ENCODE data around the gene HK1. TPM values are rescaled to one million over a fixed set of nuclear protein-coding genes. Genes with fewer than 3 reads are reported as not detected.

HK1 gene
- total RNA-seq, 2 donors from 2014 or later = 73.3 to 83.3 TPM

DNA sequence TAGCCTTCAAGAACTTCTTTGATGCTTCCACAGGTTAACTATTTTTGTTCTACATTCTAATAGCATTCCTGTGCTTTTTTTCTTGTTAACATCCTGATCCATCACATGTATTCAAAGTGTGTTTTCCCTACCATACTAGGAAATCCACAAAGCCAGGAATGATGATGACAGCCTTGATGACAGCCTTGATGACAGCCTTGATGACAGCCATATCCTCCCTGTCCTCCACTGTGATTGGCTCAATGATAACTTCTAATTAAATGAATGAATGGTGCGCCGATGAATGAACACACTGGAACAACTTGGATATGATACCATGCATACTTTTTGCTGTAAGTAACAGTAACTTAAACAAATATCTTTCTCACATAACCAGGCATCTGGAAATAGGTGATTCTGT, 146.7 kb downstream of the HK1 start:
- intact Hi-C loops (cut with DNase I) = no loop called here
- TF ChIP-seq, protein P1, sequence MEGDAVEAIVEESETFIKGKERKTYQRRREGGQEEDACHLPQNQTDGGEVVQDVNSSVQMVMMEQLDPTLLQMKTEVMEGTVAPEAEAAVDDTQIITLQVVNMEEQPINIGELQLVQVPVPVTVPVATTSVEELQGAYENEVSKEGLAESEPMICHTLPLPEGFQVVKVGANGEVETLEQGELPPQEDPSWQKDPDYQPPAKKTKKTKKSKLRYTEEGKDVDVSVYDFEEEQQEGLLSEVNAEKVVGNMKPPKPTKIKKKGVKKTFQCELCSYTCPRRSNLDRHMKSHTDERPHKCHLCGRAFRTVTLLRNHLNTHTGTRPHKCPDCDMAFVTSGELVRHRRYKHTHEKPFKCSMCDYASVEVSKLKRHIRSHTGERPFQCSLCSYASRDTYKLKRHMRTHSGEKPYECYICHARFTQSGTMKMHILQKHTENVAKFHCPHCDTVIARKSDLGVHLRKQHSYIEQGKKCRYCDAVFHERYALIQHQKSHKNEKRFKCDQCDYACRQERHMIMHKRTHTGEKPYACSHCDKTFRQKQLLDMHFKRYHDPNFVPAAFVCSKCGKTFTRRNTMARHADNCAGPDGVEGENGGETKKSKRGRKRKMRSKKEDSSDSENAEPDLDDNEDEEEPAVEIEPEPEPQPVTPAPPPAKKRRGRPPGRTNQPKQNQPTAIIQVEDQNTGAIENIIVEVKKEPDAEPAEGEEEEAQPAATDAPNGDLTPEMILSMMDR (IDR thresholded peaks at IDR 0.05) = no peak
- Histone ChIP-seq H3K4me3 (no peak overlapping the region), H3K27ac (peak overlapping the region; percentile 69), H3K36me3 (no peaks in the 10 kb centered on the region), H3K9me3 (no peaks in the 10 kb centered on the region), H3K27me3 (no peaks in the 10 kb centered on the region), H3K4me1 (peaks cover 8% of the 10 kb centered on the region), H3K9ac (ENCODE audit: low read depth in 2 of 2, low read length in 2 of 2) (no peak overlapping the region)
- no peak for DNase-seq

DNA sequence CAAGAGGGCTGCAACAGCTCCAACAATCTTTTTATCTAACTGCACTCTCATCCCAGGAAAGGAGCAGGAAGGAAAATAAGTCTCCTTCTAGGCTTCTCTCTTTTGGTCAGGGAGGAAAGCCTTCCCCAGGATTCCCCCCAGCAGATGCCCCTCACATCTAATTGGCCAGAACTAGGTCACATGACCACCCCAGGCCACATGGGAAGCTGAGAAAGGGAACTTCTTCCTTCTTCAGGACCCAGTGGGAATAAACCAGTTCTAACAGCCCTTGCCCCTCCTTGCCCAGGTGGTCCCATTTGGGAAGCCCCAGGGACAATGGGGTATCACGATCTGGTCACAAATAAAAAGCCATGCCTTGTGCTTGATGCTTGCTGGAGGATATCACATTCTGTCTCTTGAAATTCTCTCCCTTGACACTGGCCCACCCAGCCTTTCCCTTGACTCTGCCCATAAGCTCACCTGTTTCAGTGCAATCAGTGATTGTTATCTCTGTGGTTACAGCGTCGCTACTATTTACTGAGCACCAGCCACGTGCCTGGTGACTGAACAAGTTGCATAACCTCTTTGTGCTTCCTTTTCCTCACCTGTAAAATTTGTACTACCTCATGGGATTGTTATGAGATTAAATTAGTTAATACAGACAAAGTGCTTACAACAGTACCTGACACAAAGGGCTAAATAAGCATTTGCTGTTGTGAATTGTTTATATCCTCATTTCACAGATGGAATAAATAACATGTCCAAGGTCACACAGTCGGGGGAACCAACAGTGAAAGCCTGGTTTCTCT, 147.4 kb downstream of the HK1 start:
- H3K36me3 ChIP-seq = no peaks in the 10 kb centered on the region
- H3K4me3 ChIP-seq = no peak overlapping the region
- H3K9me3 ChIP-seq = no peaks in the 10 kb centered on the region
- TF ChIP-seq, protein P1 (IDR thresholded peaks at IDR 0.05) = no peak
- H3K27ac ChIP-seq = peak overlapping the region; percentile 69
- DNase-seq = peak; percentile 77
- no peaks in the 10 kb centered on the region for H3K27me3 ChIP-seq
- H3K9ac ChIP-seq (ENCODE audit: low read depth in 2 of 2, low read length in 2 of 2) = peak overlapping the region; percentile 43 to 80
- peaks cover 8% of the 10 kb centered on the region for H3K4me1 ChIP-seq
- intact Hi-C loops (cut with DNase I) = no loop called here

DNA sequence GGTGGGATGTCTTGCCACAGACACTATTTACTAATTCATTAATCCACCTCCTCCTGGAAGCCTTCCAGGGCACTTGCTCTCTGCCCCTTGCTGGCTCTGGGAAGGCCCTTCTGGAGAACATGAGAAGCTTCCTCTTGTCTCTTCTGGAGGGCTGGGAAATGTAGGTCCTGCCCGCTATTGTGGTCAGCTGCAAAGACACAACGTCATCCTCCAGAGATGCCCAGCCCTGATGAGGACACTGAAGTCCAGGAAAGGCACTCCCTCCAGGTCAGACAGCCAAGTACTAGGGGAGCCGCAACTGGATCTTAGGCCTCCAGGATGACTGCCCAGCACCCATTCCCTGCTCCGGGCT, 148.1 kb downstream of the HK1 start:
- peak overlapping the region; percentile 69 for H3K27ac ChIP-seq
- TF ChIP-seq, protein P1 (IDR thresholded peaks at IDR 0.05) = no peak
- no peak overlapping the region for H3K4me3 ChIP-seq
- intact Hi-C loops (cut with DNase I) = no loop called here
- H3K27me3 ChIP-seq = no peaks in the 10 kb centered on the region
- no peaks in the 10 kb centered on the region for H3K36me3 ChIP-seq
- H3K4me1 ChIP-seq = peaks cover 8% of the 10 kb centered on the region
- peak overlapping the region in 1 of 2 donors; percentile 80 for H3K9ac ChIP-seq (ENCODE audit: low read depth in 2 of 2, low read length in 2 of 2)
- no peak for DNase-seq
- H3K9me3 ChIP-seq = no peaks in the 10 kb centered on the region

DNA sequence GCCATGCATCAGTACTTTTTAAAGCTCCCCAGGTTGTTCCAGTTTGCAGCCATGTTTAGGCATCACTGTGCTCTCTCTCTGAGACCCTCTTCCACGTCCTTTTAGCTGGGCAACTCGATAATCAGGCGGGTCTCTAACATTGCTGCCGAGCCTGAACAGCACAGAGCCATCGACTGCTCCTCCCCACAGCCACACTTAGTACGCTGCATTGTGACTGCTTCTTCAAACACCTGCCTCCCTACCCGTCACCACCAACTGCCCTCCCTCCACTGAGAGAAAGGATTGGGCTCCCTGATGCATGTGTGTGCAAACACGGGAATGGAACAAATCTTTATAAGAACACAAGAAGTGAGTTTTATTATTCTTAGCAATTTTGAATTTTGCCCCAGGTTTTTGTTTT, 149.9 kb downstream of the HK1 start:
- intact Hi-C loops (cut with DNase I) = loop anchor here (2.0 kb wide), 1 partner anchor 79 kb away; no protein-coding TSS in a partner anchor
- H3K27me3 ChIP-seq = no peaks in the 10 kb centered on the region
- no peaks in the 10 kb centered on the region for H3K9me3 ChIP-seq
- TF ChIP-seq, protein P1 (IDR thresholded peaks at IDR 0.05) = no peak
- peaks cover 8% of the 10 kb centered on the region for H3K4me1 ChIP-seq
- H3K4me3 ChIP-seq = no peak overlapping the region
- no peaks in the 10 kb centered on the region for H3K36me3 ChIP-seq
- DNase-seq = no peak
- no peak overlapping the region for H3K27ac ChIP-seq
- H3K9ac ChIP-seq (ENCODE audit: low read depth in 2 of 2, low read length in 2 of 2) = peak overlapping the region in 1 of 2 donors; percentile 12

DNA sequence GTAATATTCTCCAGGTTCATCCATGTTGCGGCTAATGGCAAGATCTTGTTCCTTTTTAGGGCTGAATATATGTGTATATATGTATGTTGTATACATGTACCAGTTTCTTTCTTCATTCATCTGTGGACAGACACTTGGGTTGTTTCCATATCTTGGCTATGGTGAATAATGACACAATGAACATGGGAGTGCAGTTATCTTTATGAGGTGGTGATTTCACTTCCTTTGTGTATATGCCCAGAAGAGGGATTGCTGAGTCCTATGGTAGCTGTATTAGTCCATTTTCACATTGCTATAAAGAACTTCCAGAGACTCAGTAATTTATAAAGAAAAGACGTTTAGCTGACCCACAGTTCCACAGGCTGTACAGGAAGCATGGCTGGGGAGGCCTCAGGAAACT, 155.9 kb downstream of the HK1 start:
- intact Hi-C loops (cut with DNase I) = no loop called here

More for the DNA sequence above, 155.9 kb downstream of the HK1 start:
- no peaks in the 10 kb centered on the region for H3K36me3 ChIP-seq
- no peak overlapping the region for H3K27ac ChIP-seq
- H3K9ac ChIP-seq (ENCODE audit: low read depth in 2 of 2, low read length in 2 of 2) = no peak overlapping the region
- no peaks in the 10 kb centered on the region for H3K9me3 ChIP-seq
- H3K4me3 ChIP-seq = no peak overlapping the region
- H3K27me3 ChIP-seq = no peaks in the 10 kb centered on the region
- TF ChIP-seq, protein P1 (IDR thresholded peaks at IDR 0.05) = no peak
- H3K4me1 ChIP-seq = peaks cover 6% of the 10 kb centered on the region
- DNase-seq = no peak
